DND-41 (cell line): ENCODE measurements around the gene MCM9.

Source experiments
- CTCF ChIP-seq: IDR thresholded peaks from 2 replicates; pipeline ENCODE4 v1.5.1; 2012; ENCODE audit warnings: borderline replicate concordance, low read length, moderate library complexity, mild to moderate bottlenecking; ENCODE audit not compliant: poor library complexity, severe bottlenecking; ENCODE audit errors: extremely low read depth
- EZH2 ChIP-seq: IDR thresholded peaks from 3 replicates; pipeline ENCODE4 v1.6.1; 2012; ENCODE audit warnings: borderline replicate concordance, low read depth, mild to moderate bottlenecking, moderate library complexity, low read length, inconsistent platforms; ENCODE audit not compliant: severe bottlenecking

GRCh38 chr6:118783931-118784550 lies 150.9 kb downstream of the MCM9 start:
- TF ChIP-seq CTCF (no peak), EZH2 (no peak)
